ENCODE data around the gene OR5AC2.

The OR5AC2 gene

GRCh38 chr3:98073486-98073885, 13.5 kb upstream of the OR5AC2 start:
- Histone ChIP-seq H3K27me3 (ENCODE audit: low read depth, low read length) (no peaks in the 10 kb centered on the region), H3K27ac (ENCODE audit: low read length) (no peak overlapping the region), H4K20me1 (ENCODE audit: insufficient read depth, low read length) (no peaks in the 10 kb centered on the region), H3K79me2 (ENCODE audit: low read length) (no peaks in the 10 kb centered on the region), H3K4me1 (ENCODE audit: low read length) (no peaks in the 10 kb centered on the region), H3K36me3 (replicated peaks; ENCODE audit: low read depth, low read length) (no peaks in the 10 kb centered on the region), H2AFZ (ENCODE audit: low read depth, low read length) (no peak overlapping the region), H3K4me2 (ENCODE audit: low read length) (no peak overlapping the region), H3K4me3 (ENCODE audit: low read length) (no peak overlapping the region), H3K9me3 (ENCODE audit: insufficient read depth, low read length) (no peaks in the 10 kb centered on the region), H3K9ac (ENCODE audit: low read length) (no peak overlapping the region)
- no peak for TF ChIP-seq CTCF (IDR thresholded peaks at IDR 0.05; ENCODE audit: low read depth, low read length)
- TF ChIP-seq EZH2phosphoT487 (IDR thresholded peaks at IDR 0.05; ENCODE audit: low read depth), result no peak

- Histone ChIP-seq H3K9me3 (ENCODE audit: insufficient read depth, low read length) (no peaks in the 10 kb centered on the region), H3K27ac (ENCODE audit: low read length) (no peak overlapping the region), H3K9ac (ENCODE audit: low read length) (no peak overlapping the region), H3K4me1 (ENCODE audit: low read length) (no peaks in the 10 kb centered on the region), H3K36me3 (replicated peaks; ENCODE audit: low read depth, low read length) (no peaks in the 10 kb centered on the region), H2AFZ (ENCODE audit: low read depth, low read length) (no peak overlapping the region), H4K20me1 (ENCODE audit: insufficient read depth, low read length) (no peaks in the 10 kb centered on the region), H3K4me2 (ENCODE audit: low read length) (no peak overlapping the region), H3K79me2 (ENCODE audit: low read length) (no peaks in the 10 kb centered on the region), H3K4me3 (ENCODE audit: low read length) (no peak overlapping the region), H3K27me3 (ENCODE audit: low read depth, low read length) (no peaks in the 10 kb centered on the region)
- TF ChIP-seq EZH2phosphoT487 (IDR thresholded peaks at IDR 0.05; ENCODE audit: low read depth) (no peak), CTCF (IDR thresholded peaks at IDR 0.05; ENCODE audit: low read depth, low read length) (no peak)
These were observed 8.9 kb downstream of the OR5AC2 start for GRCh38 chr3:98095882-98096281.

GRCh38 chr3:98099848-98100247, 12.9 kb downstream of the OR5AC2 start:
- Histone ChIP-seq H3K4me3 (ENCODE audit: low read length) (no peak overlapping the region), H3K27ac (ENCODE audit: low read length) (no peak overlapping the region), H3K36me3 (replicated peaks; ENCODE audit: low read depth, low read length) (no peaks in the 10 kb centered on the region), H3K27me3 (ENCODE audit: low read depth, low read length) (no peaks in the 10 kb centered on the region), H2AFZ (ENCODE audit: low read depth, low read length) (no peak overlapping the region), H3K79me2 (ENCODE audit: low read length) (no peaks in the 10 kb centered on the region), H3K9ac (ENCODE audit: low read length) (no peak overlapping the region), H3K4me2 (ENCODE audit: low read length) (no peak overlapping the region), H4K20me1 (ENCODE audit: insufficient read depth, low read length) (no peaks in the 10 kb centered on the region), H3K9me3 (ENCODE audit: insufficient read depth, low read length) (no peaks in the 10 kb centered on the region), H3K4me1 (ENCODE audit: low read length) (no peaks in the 10 kb centered on the region)
- TF ChIP-seq EZH2phosphoT487 (IDR thresholded peaks at IDR 0.05; ENCODE audit: low read depth), result no peak
- no peak for TF ChIP-seq CTCF (IDR thresholded peaks at IDR 0.05; ENCODE audit: low read depth, low read length)

GRCh38 chr3:98108162-98108561, 21.2 kb downstream of the OR5AC2 start:
- no peak overlapping the region for H3K4me2 ChIP-seq (ENCODE audit: low read length)
- TF ChIP-seq EZH2phosphoT487 (IDR thresholded peaks at IDR 0.05; ENCODE audit: low read depth) (no peak), CTCF (IDR thresholded peaks at IDR 0.05; ENCODE audit: low read depth, low read length) (no peak)
- H3K79me2 ChIP-seq (ENCODE audit: low read length), result no peaks in the 10 kb centered on the region
- H3K36me3 ChIP-seq (replicated peaks; ENCODE audit: low read depth, low read length), result no peaks in the 10 kb centered on the region
- H3K4me1 ChIP-seq (ENCODE audit: low read length), result no peaks in the 10 kb centered on the region
- H3K27me3 ChIP-seq (ENCODE audit: low read depth, low read length), result no peaks in the 10 kb centered on the region
- H4K20me1 ChIP-seq (ENCODE audit: insufficient read depth, low read length), result no peaks in the 10 kb centered on the region
- H3K27ac ChIP-seq (ENCODE audit: low read length), result no peak overlapping the region
- no peaks in the 10 kb centered on the region for H3K9me3 ChIP-seq (ENCODE audit: insufficient read depth, low read length)
- H2AFZ ChIP-seq (ENCODE audit: low read depth, low read length), result no peak overlapping the region
- H3K9ac ChIP-seq (ENCODE audit: low read length), result no peak overlapping the region
- H3K4me3 ChIP-seq (ENCODE audit: low read length), result no peak overlapping the region
